GM04503 (cell line): ENCODE results near the gene C1QTNF2.

Experiments used
- DNase-seq: peaks from one replicate; pipeline ENCODE4 v3.0.0-alpha.2; 2012; ENCODE audit warnings: low read depth

The C1QTNF2 gene

GRCh38 chr5:160303690-160304089 is 66.7 kb downstream of the C1QTNF2 start:
- DNase-seq = no peak

- no peak for DNase-seq
Measured at GRCh38 chr5:160298189-160298588, 72.2 kb downstream of the C1QTNF2 start.

- DNase-seq = no peak
Measured at GRCh38 chr5:160297776-160298175, 72.7 kb downstream of the C1QTNF2 start.
